Stomach (tissue), 4 donors: ENCODE results near the gene GARS1.

Experiments used
- EP300 ChIP-seq: sonication (generic); formaldehyde crosslinking; IDR thresholded peaks from one replicate; pipeline ENCODE4 v1.6.1; 2017; ENCODE audit warnings: antibody characterized with exemption
- TF ChIP-seq, protein P1 (sequence below), 7 experiments: fragments of 450-650 bp in 4 of 7; fragments of 200-600 bp in 3 of 7; sonication (generic) in 3 of 7; IDR thresholded peaks; one replicate each; pipeline ENCODE4 v1.5.1; 2016 to 2019; ENCODE audit warnings: antibody characterized with exemption in 7 of 7, control low read depth in 2 of 7, mild to moderate bottlenecking in 1 of 7

DNA sequence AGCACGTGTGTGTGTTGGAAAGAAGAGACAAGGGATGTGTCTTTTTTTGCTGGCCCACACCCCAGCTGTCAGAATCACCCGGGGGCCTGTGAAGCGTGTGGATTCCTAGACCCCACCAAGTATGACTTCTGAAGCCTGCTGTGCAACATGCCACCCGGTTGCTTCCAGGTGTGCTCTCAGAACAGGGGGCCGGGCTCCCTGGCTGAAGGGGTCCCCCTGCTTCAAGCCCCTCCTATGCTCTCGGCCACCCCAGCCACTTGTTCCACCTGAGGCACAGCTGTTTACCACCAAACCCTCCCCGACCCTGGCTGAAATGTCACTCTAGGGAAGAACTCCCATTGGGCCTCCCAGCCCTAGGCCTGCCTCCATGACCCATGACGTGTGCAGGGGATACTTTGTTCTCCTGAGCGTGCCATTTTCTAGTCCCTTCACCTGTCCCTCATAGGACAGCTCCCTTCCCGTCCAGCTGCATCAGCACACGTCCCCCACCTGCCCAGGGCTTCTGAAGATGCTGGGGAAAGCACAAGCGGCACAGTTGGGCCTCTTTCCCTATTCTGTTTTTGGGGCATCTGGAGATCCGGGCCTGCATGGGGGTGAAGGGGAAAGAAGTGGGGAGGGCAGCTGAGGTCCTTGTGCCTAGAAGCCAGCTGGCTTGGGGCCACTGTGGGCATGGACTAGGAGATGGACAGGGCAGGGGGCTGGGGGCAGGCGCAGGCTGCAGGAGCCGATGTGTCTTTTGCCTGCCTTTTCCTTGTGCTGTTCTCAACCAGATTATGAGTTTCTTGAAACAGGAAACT is 54.3 kb downstream of the GARS1 start:
- TF ChIP-seq, protein P1, sequence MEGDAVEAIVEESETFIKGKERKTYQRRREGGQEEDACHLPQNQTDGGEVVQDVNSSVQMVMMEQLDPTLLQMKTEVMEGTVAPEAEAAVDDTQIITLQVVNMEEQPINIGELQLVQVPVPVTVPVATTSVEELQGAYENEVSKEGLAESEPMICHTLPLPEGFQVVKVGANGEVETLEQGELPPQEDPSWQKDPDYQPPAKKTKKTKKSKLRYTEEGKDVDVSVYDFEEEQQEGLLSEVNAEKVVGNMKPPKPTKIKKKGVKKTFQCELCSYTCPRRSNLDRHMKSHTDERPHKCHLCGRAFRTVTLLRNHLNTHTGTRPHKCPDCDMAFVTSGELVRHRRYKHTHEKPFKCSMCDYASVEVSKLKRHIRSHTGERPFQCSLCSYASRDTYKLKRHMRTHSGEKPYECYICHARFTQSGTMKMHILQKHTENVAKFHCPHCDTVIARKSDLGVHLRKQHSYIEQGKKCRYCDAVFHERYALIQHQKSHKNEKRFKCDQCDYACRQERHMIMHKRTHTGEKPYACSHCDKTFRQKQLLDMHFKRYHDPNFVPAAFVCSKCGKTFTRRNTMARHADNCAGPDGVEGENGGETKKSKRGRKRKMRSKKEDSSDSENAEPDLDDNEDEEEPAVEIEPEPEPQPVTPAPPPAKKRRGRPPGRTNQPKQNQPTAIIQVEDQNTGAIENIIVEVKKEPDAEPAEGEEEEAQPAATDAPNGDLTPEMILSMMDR (IDR thresholded peaks at IDR 0.05), result no peak
- no peak for TF ChIP-seq EP300
